SHP77 treated with DMSO at 0.1 percent for 48 hours (cell line): Measurements from ENCODE around the gene GATB.

Source experiments
- DNase-seq: peaks from one replicate; lab custom pipeline; 2025; lab: John Stamatoyannopoulos, UW

The GATB gene

GRCh38 chr4:151674804-151675391 is 85.9 kb downstream of the GATB start:
- no peak for DNase-seq

GRCh38 chr4:151673908-151674520 is 86.8 kb downstream of the GATB start:
- DNase-seq = no peak

GRCh38 chr4:151672996-151673395 is 87.8 kb downstream of the GATB start:
- no peak for DNase-seq

- no peak for DNase-seq
Observed at GRCh38 chr4:151671541-151672059, 89.2 kb downstream of the GATB start.

- DNase-seq = no peak
Observed at GRCh38 chr4:151670843-151671242, 90.0 kb downstream of the GATB start.

GRCh38 chr4:151669990-151670389 is 90.8 kb downstream of the GATB start:
- no peak for DNase-seq

GRCh38 chr4:151668689-151669402 is 92.0 kb downstream of the GATB start:
- no peak for DNase-seq

GRCh38 chr4:151667666-151668065 is 93.1 kb downstream of the GATB start:
- DNase-seq = no peak

- no peak for DNase-seq
Observed at GRCh38 chr4:151667048-151667447, 93.8 kb downstream of the GATB start.

GRCh38 chr4:151666501-151666900 is 94.3 kb downstream of the GATB start:
- DNase-seq = no peak

GRCh38 chr4:151665785-151666127 is 95.1 kb downstream of the GATB start:
- DNase-seq = no peak

- DNase-seq = no peak
Observed at GRCh38 chr4:151665022-151665784, 95.6 kb downstream of the GATB start.

GRCh38 chr4:151664289-151664688 is 96.5 kb downstream of the GATB start:
- no peak for DNase-seq

- no peak for DNase-seq
Observed at GRCh38 chr4:151663109-151663508, 97.7 kb downstream of the GATB start.

GRCh38 chr4:151661873-151662272 is 98.9 kb downstream of the GATB start:
- DNase-seq = no peak

GRCh38 chr4:151660676-151661075 is 100.1 kb downstream of the GATB start:
- no peak for DNase-seq

GRCh38 chr4:151659601-151660364 is 101.0 kb downstream of the GATB start:
- no peak for DNase-seq

GRCh38 chr4:151658959-151659600 is 101.7 kb downstream of the GATB start:
- DNase-seq = no peak

GRCh38 chr4:151657896-151658295 is 102.9 kb downstream of the GATB start:
- DNase-seq = no peak

- no peak for DNase-seq
Observed at GRCh38 chr4:151656058-151656457, 104.7 kb downstream of the GATB start.

- no peak for DNase-seq
Observed at GRCh38 chr4:151653548-151653918, 107.3 kb downstream of the GATB start.
